Mesenchymal stem cell (in vitro differentiated cells and primary cell): ENCODE data around the gene SMOC2.

Experiments
- DNase-seq: peaks from one replicate; pipeline ENCODE4 v3.0.0-alpha.2; 2013
- H2AFZ ChIP-seq: one replicate; pipeline ENCODE4 v1.6.1; 2013; ENCODE audit warnings: low read depth, mild to moderate bottlenecking, control low read depth, inconsistent platforms, low read length, moderate library complexity
- H2AK5ac ChIP-seq: 2 replicates; pipeline ENCODE4 v1.6.1; 2013; ENCODE audit warnings: low read length, moderate library complexity, mild to moderate bottlenecking, inconsistent platforms; ENCODE audit not compliant: severe bottlenecking
- H2BK120ac ChIP-seq: one replicate; pipeline ENCODE4 v1.6.1; 2013; ENCODE audit warnings: low read depth, mild to moderate bottlenecking, inconsistent platforms, low read length, moderate library complexity
- H2BK12ac ChIP-seq, 2 experiments: one replicate each; pipeline ENCODE4 v1.6.1; 2013; ENCODE audit warnings: inconsistent platforms in 2 of 2, low read length in 2 of 2, mild to moderate bottlenecking in 2 of 2, moderate library complexity in 2 of 2, control low read depth in 1 of 2
- H2BK15ac ChIP-seq: one replicate; pipeline ENCODE4 v1.6.1; 2013; ENCODE audit warnings: mild to moderate bottlenecking, low read depth, inconsistent platforms; ENCODE audit not compliant: poor library complexity, severe bottlenecking
- H2BK5ac ChIP-seq: 2 replicates; pipeline ENCODE4 v1.6.1; 2013; ENCODE audit warnings: low read depth, mild to moderate bottlenecking, low read length, control low read depth, inconsistent platforms; ENCODE audit not compliant: poor library complexity, severe bottlenecking
- H3K14ac ChIP-seq, 2 experiments: one replicate each; pipeline ENCODE4 v1.6.1; 2013; ENCODE audit warnings: inconsistent platforms in 2 of 2, low read length in 2 of 2, control low read depth in 1 of 2, mild to moderate bottlenecking in 1 of 2, moderate library complexity in 1 of 2
- H3K18ac ChIP-seq, 2 experiments: one replicate each; pipeline ENCODE4 v1.6.1; 2013; ENCODE audit warnings: inconsistent platforms in 2 of 2, low read length in 2 of 2, control low read depth in 1 of 2, low read depth in 1 of 2, mild to moderate bottlenecking in 1 of 2
- H3K23ac ChIP-seq, 2 experiments: one replicate each; pipeline ENCODE4 v1.6.1; 2013; ENCODE audit warnings: inconsistent platforms in 2 of 2, low read length in 2 of 2, mild to moderate bottlenecking in 2 of 2, moderate library complexity in 2 of 2, control low read depth in 1 of 2
- H3K27ac ChIP-seq: 2 replicates; pipeline ENCODE4 v1.5.1; 2013; ENCODE audit warnings: mild to moderate bottlenecking, moderate library complexity, low read length, control low read depth, inconsistent platforms; ENCODE audit not compliant: poor library complexity, severe bottlenecking
- H3K27me3 ChIP-seq, 2 experiments: 2 replicates each; pipeline versions ENCODE4 v1.6.1 to v1.7.0; 2013; ENCODE audit warnings: low read length in 2 of 2, mild to moderate bottlenecking in 2 of 2, moderate library complexity in 2 of 2, control low read depth in 1 of 2, inconsistent platforms in 1 of 2; ENCODE audit not compliant: control insufficient read depth in 1 of 2, insufficient read depth in 1 of 2
- H3K36me3 ChIP-seq, 2 experiments: 2 replicates each; pipeline versions ENCODE4 v1.6.1 to v1.7.0; 2013; ENCODE audit warnings: low read length in 2 of 2, control low read depth in 1 of 2, inconsistent platforms in 1 of 2, low read depth in 1 of 2, mild to moderate bottlenecking in 1 of 2; ENCODE audit not compliant: insufficient read depth in 2 of 2, control insufficient read depth in 1 of 2
- H3K4ac ChIP-seq, 2 experiments: one replicate each; pipeline ENCODE4 v1.6.1; 2013; ENCODE audit warnings: inconsistent platforms in 2 of 2, low read length in 2 of 2, mild to moderate bottlenecking in 2 of 2, moderate library complexity in 2 of 2, control low read depth in 1 of 2, low read depth in 1 of 2
- H3K4me1 ChIP-seq: 2 replicates; pipeline ENCODE4 v1.6.1; 2013; ENCODE audit warnings: low read depth, low read length, control low read depth; ENCODE audit not compliant: control insufficient read depth, insufficient read depth
- H3K4me2 ChIP-seq: 2 replicates; pipeline ENCODE4 v1.6.1; 2013; ENCODE audit warnings: low read length, mild to moderate bottlenecking, inconsistent platforms; ENCODE audit not compliant: poor library complexity, severe bottlenecking
- H3K4me3 ChIP-seq, 2 experiments: 2 replicates each; pipeline versions ENCODE4 v1.5.1 to v1.7.0; 2013; ENCODE audit warnings: low read length in 2 of 2, mild to moderate bottlenecking in 2 of 2, control low read depth in 1 of 2, low read depth in 1 of 2; ENCODE audit not compliant: insufficient read depth in 1 of 2
- H3K79me1 ChIP-seq: replicated peaks from 2 replicates; pipeline ENCODE4 v1.6.1; 2013; ENCODE audit warnings: mild to moderate bottlenecking, control low read depth, low read length, inconsistent platforms; ENCODE audit not compliant: poor library complexity, severe bottlenecking
- H3K9ac ChIP-seq: 2 replicates; pipeline ENCODE4 v1.7.0; 2013; ENCODE audit warnings: mild to moderate bottlenecking, low read length, moderate library complexity
- H3K9me3 ChIP-seq: 2 replicates; pipeline ENCODE4 v1.7.0; 2013; ENCODE audit warnings: mild to moderate bottlenecking, low read length; ENCODE audit not compliant: control insufficient read depth
- H4K8ac ChIP-seq: one replicate; pipeline ENCODE4 v1.6.1; 2013; ENCODE audit warnings: inconsistent platforms, mild to moderate bottlenecking, low read length, moderate library complexity
- H4K91ac ChIP-seq: one replicate; pipeline ENCODE4 v1.6.1; 2013; ENCODE audit warnings: mild to moderate bottlenecking, low read length, inconsistent platforms
- WGBS: methylation state at CpG from one replicate; pipeline ENCODE4 v1.1.7; 2013; ENCODE audit warnings: mixed read lengths; 5-methylcytosine and 5-hydroxymethylcytosine counted together

The SMOC2 gene

GRCh38 chr6:168708526-168708925 is 267.5 kb downstream of the SMOC2 start:
- Histone ChIP-seq H3K36me3 (no peaks in the 10 kb centered on the region), H2BK15ac (no peak overlapping the region)

DNA sequence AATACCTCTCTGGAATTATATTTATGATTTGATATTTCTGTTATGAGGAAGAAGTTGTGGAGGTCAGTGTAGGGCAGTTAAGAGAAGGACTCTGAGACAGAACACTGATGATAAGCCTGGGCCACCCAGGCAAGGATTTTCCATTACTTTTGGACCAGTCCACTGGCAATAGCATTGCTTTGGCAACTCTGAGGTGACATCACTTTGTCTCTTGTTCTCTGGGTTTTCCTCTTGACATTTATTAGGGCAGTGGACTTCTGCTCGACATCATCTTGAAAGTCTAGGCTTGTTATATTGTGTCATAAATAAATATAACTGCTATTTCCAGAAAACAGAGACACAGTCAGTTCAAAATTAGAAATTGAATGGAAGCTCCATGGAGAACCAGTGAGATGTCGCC is 268.0 kb downstream of the SMOC2 start:
- Histone ChIP-seq H2BK15ac (no peak overlapping the region), H3K23ac (no peak overlapping the region), H2AFZ (no peak overlapping the region), H3K18ac (no peak overlapping the region), H4K8ac (no peak overlapping the region), H2BK5ac (no peak overlapping the region), H3K9ac (no peak overlapping the region), H3K27me3 (peaks cover 3 to 58% of the 10 kb centered on the region in 2 experiments), H3K79me1 (no peaks in the 10 kb centered on the region), H3K36me3 (no peaks in the 10 kb centered on the region), H3K4me3 (no peak overlapping the region), H3K9me3 (no peaks in the 10 kb centered on the region), H2AK5ac (no peak overlapping the region), H3K27ac (no peak overlapping the region), H2BK120ac (no peak overlapping the region), H3K4me2 (no peak overlapping the region), H4K91ac (no peak overlapping the region), H3K4ac (no peak overlapping the region), H3K14ac (no peak overlapping the region), H3K4me1 (no peaks in the 10 kb centered on the region), H2BK12ac (no peak overlapping the region)
- DNase-seq: no peak
- WGBS: 77% methylated on average over 1 of the region's 2 CpGs

More at GRCh38 chr6:168708526-168708925, 267.5 kb downstream of the SMOC2 start:
- Histone ChIP-seq H2AFZ (no peak overlapping the region), H3K27ac (no peak overlapping the region), H3K9ac (no peak overlapping the region), H3K4me1 (no peaks in the 10 kb centered on the region), H3K4ac (no peak overlapping the region), H3K14ac (no peak overlapping the region), H3K18ac (no peak overlapping the region), H4K8ac (no peak overlapping the region), H3K79me1 (no peaks in the 10 kb centered on the region), H3K4me2 (no peak overlapping the region), H4K91ac (no peak overlapping the region), H2AK5ac (no peak overlapping the region), H3K23ac (no peak overlapping the region), H3K27me3 (peaks cover 3 to 60% of the 10 kb centered on the region in 2 experiments), H3K9me3 (no peaks in the 10 kb centered on the region), H2BK120ac (no peak overlapping the region), H3K4me3 (no peak overlapping the region), H2BK12ac (no peak overlapping the region), H2BK5ac (no peak overlapping the region)
- 59% methylated on average over 4 of the region's 5 CpGs for WGBS
- DNase-seq: no peak

DNA sequence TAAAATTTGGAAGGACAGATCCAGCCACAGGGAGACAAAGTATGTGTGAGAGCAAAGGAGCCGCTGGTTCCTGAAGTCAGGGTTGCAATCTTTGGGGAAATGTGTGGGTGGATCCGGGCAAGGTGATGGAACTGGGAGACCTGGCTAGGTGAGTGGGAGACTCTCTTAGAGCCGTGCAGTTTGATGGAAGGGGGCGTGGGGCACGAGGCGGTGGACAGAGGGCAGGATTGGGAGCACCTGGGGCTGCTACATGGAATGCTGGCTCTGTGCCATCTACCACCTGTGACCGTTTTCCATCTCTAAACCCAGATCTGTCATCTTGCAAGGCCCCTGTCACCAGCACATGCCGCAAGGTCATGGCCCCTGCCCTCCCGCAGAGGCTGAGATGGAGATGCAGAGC is 268.4 kb downstream of the SMOC2 start:
- H2AK5ac ChIP-seq: no peak overlapping the region
- H2BK12ac ChIP-seq: no peak overlapping the region
- no peak overlapping the region for H3K23ac ChIP-seq
- no peak overlapping the region for H2BK120ac ChIP-seq
- H3K4me2 ChIP-seq: no peak overlapping the region
- H3K9me3 ChIP-seq: no peaks in the 10 kb centered on the region
- no peak overlapping the region for H3K4ac ChIP-seq
- H3K18ac ChIP-seq: no peak overlapping the region
- no peak overlapping the region for H4K8ac ChIP-seq
- no peak overlapping the region for H2AFZ ChIP-seq
- no peak for DNase-seq
- H3K14ac ChIP-seq: no peak overlapping the region
- H3K9ac ChIP-seq: no peak overlapping the region
- no peaks in the 10 kb centered on the region for H3K36me3 ChIP-seq
- no peak overlapping the region for H4K91ac ChIP-seq
- no peaks in the 10 kb centered on the region for H3K4me1 ChIP-seq
- WGBS: 74% methylated on average over 8 of the region's 9 CpGs
- no peak overlapping the region for H2BK5ac ChIP-seq
- no peaks in the 10 kb centered on the region for H3K79me1 ChIP-seq
- no peak overlapping the region for H3K27ac ChIP-seq
- H3K4me3 ChIP-seq: no peak overlapping the region
- no peak overlapping the region for H2BK15ac ChIP-seq
- H3K27me3 ChIP-seq: peaks cover 3 to 56% of the 10 kb centered on the region in 2 experiments

- Histone ChIP-seq H2AFZ (no peak overlapping the region), H3K4me2 (no peak overlapping the region), H3K4ac (no peak overlapping the region), H2BK120ac (no peak overlapping the region), H3K4me1 (no peaks in the 10 kb centered on the region), H3K9me3 (peaks cover under 1% of the 10 kb centered on the region), H3K27me3 (peaks cover 3 to 51% of the 10 kb centered on the region in 2 experiments), H3K36me3 (no peaks in the 10 kb centered on the region), H2BK15ac (no peak overlapping the region), H3K4me3 (no peak overlapping the region), H4K91ac (no peak overlapping the region), H2BK12ac (no peak overlapping the region), H2AK5ac (no peak overlapping the region), H3K9ac (no peak overlapping the region), H3K27ac (no peak overlapping the region), H3K79me1 (no peaks in the 10 kb centered on the region), H3K14ac (no peak overlapping the region), H3K18ac (no peak overlapping the region), H2BK5ac (no peak overlapping the region), H3K23ac (no peak overlapping the region), H4K8ac (no peak overlapping the region)
- WGBS: 89% methylated on average over 9 of the region's 9 CpGs
- DNase-seq: no peak
Measured at GRCh38 chr6:168709991-168710390, 269.0 kb downstream of the SMOC2 start.
